ENCODE measurements around the gene HLA-DQA1.
"Not testable (repeated sequence)": the region's sequence is repeated elsewhere in the genome, so short reads cannot be mapped to it uniquely, and the experiment has no call there.

Gene HLA-DQA1

GRCh38 chr6:32637219-32637880 lies at the start of gene HLA-DQA1:
HLA-DQA1 (plus strand) TSS chr6:32637406; CDS start chr6:32637459, 53 bp downstream.
- Histone ChIP-seq H3K4me1 (peaks cover 0 to 9% (median 4%) of the 10 kb centered on the region in 10 experiments; a peak in 6 of 20 replicates), H3K9me3 (replicated peaks in 1 of 11) (0 out of 22 replicates have a peak, but pooled peaks cover 0 to 6% (median 0%) of the 10 kb centered on the region in 11 experiments), H3K36me3 (no peaks in the 10 kb centered on the region), H3K27ac (peak within 1 kb of the TSS in 7 of 11 experiments; percentile 27 to 57 (median 48); a peak in 7 of 22 replicates), H3K4me3 (peak within 1 kb of the TSS in 6 of 10 experiments; percentile 34 to 58 (median 44); a peak in 7 of 20 replicates), H3K27me3 (no peaks in the 10 kb centered on the region), H3K9ac (peak within 1 kb of the TSS in 7 of 11 experiments; percentile 15 to 64 (median 54); a peak in 6 of 22 replicates), H3K4me2 (peak within 1 kb of the TSS in 9 of 11 experiments; percentile 38 to 57 (median 46); a peak in 11 of 22 replicates), H4K20me1 (no peaks in the 10 kb centered on the region)
- TF ChIP-seq Cebpa-rat (IDR thresholded peaks at IDR 0.05), result no peak

GRCh38 chr6:32588156-32588555 lies 49.0 kb upstream of the HLA-DQA1 start:
- H3K4me1 ChIP-seq, result no peaks in the 10 kb centered on the region
- no peaks in the 10 kb centered on the region for H3K36me3 ChIP-seq
- no peaks in the 10 kb centered on the region for H4K20me1 ChIP-seq
- no peaks in the 10 kb centered on the region for H3K27me3 ChIP-seq
- H3K9ac ChIP-seq, result no peak overlapping the region
- TF ChIP-seq Cebpa-rat (IDR thresholded peaks at IDR 0.05), result no peak
- no peaks in the 10 kb centered on the region for H3K9me3 ChIP-seq (replicated peaks in 1 of 11)
- no peak overlapping the region for H3K27ac ChIP-seq
- H3K4me2 ChIP-seq, result no peak overlapping the region
- H3K4me3 ChIP-seq, result no peak overlapping the region

- Histone ChIP-seq H3K9ac (peak within 1 kb of the TSS in 2 of 11 experiments; percentile 23 to 26; a peak in 2 of 22 replicates), H3K27me3 (no peaks in the 10 kb centered on the region), H3K4me2 (no peak within 1 kb of the TSS), H3K9me3 (replicated peaks in 1 of 11) (no peaks in the 10 kb centered on the region), H3K4me3 (peak within 1 kb of the TSS; percentile 9 to 55 (median 40); a peak in 8 of 20 replicates), H3K36me3 (no peaks in the 10 kb centered on the region), H4K20me1 (no peaks in the 10 kb centered on the region), H3K4me1 (no peaks in the 10 kb centered on the region), H3K27ac (no peak within 1 kb of the TSS)
- TF ChIP-seq Cebpa-rat (IDR thresholded peaks at IDR 0.05), result no peak
Measured at GRCh38 chr6:32589596-32590449, 47.4 kb upstream of the HLA-DQA1 start, which contains the start of gene HLA-DRB1. HLA-DRB1 (minus strand) TSS chr6:32589848; CDS start chr6:32589742, 106 bp downstream.

- H3K4me3 ChIP-seq; H3K4me2 ChIP-seq; H3K9ac ChIP-seq; H3K36me3 ChIP-seq; H3K9me3 ChIP-seq (replicated peaks in 1 of 11); H3K27me3 ChIP-seq; H4K20me1 ChIP-seq; H3K4me1 ChIP-seq; H3K27ac ChIP-seq: not testable (repeated sequence)
Measured at GRCh38 chr6:32590713-32591112, 46.5 kb upstream of the HLA-DQA1 start.

GRCh38 chr6:32597024-32597423 lies 40.2 kb upstream of the HLA-DQA1 start:
- H3K36me3 ChIP-seq, result no peaks in the 10 kb centered on the region
- no peaks in the 10 kb centered on the region for H4K20me1 ChIP-seq
- no peak overlapping the region for H3K4me3 ChIP-seq
- H3K27me3 ChIP-seq, result no peaks in the 10 kb centered on the region
- no peak overlapping the region for H3K4me2 ChIP-seq
- H3K27ac ChIP-seq, result no peak overlapping the region
- no peak for TF ChIP-seq Cebpa-rat (IDR thresholded peaks at IDR 0.05)
- H3K9ac ChIP-seq, result no peak overlapping the region
- H3K9me3 ChIP-seq (replicated peaks in 1 of 11), result peaks cover 0 to 7% (median 0%) of the 10 kb centered on the region in 11 experiments; a peak in 3 of 22 replicates
- no peaks in the 10 kb centered on the region for H3K4me1 ChIP-seq

GRCh38 chr6:32602383-32602782 lies 34.8 kb upstream of the HLA-DQA1 start:
- Histone ChIP-seq H3K4me1 (peaks cover 0 to 13% (median 6%) of the 10 kb centered on the region in 10 experiments; a peak in 13 of 20 replicates), H3K27ac (peak overlapping the region in 5 of 11 experiments; percentile 36 to 72 (median 65); a peak in 5 of 22 replicates), H3K36me3 (no peaks in the 10 kb centered on the region), H3K27me3 (no peaks in the 10 kb centered on the region), H3K9ac (no peak overlapping the region), H4K20me1 (no peaks in the 10 kb centered on the region), H3K4me3 (no peak overlapping the region), H3K9me3 (replicated peaks in 1 of 11) (peaks cover 0 to 7% (median 0%) of the 10 kb centered on the region in 11 experiments; a peak in 4 of 22 replicates), H3K4me2 (no peak overlapping the region)
- no peak for TF ChIP-seq Cebpa-rat (IDR thresholded peaks at IDR 0.05)

- Histone ChIP-seq H3K4me1 (peaks cover 0 to 18% (median 6%) of the 10 kb centered on the region in 10 experiments; a peak in 13 of 20 replicates), H4K20me1 (no peaks in the 10 kb centered on the region), H3K4me2 (peak overlapping the region in 8 of 11 experiments; percentile 23 to 60 (median 40); a peak in 8 of 22 replicates), H3K4me3 (no peak overlapping the region), H3K9me3 (replicated peaks in 1 of 11) (peaks cover 0 to 7% (median 0%) of the 10 kb centered on the region in 11 experiments; a peak in 4 of 22 replicates), H3K36me3 (no peaks in the 10 kb centered on the region), H3K27me3 (no peaks in the 10 kb centered on the region), H3K27ac (peak overlapping the region; percentile 26 to 77 (median 65); a peak in 19 of 22 replicates), H3K9ac (peak overlapping the region in 1 of 11 experiments; percentile 34; a peak in 1 of 22 replicates)
- TF ChIP-seq Cebpa-rat (IDR thresholded peaks at IDR 0.05), result no peak
Measured at GRCh38 chr6:32603222-32603621, 34.0 kb upstream of the HLA-DQA1 start.

- no peak overlapping the region for H3K4me3 ChIP-seq
- no peak overlapping the region for H3K9ac ChIP-seq
- H3K27ac ChIP-seq, result peak overlapping the region in 10 of 11 experiments; percentile 40 to 72 (median 68); a peak in 15 of 22 replicates
- peaks cover 0 to 6% (median 0%) of the 10 kb centered on the region in 11 experiments; a peak in 4 of 22 replicates for H3K9me3 ChIP-seq (replicated peaks in 1 of 11)
- H4K20me1 ChIP-seq, result no peaks in the 10 kb centered on the region
- H3K27me3 ChIP-seq, result no peaks in the 10 kb centered on the region
- H3K4me1 ChIP-seq, result peaks cover 0 to 18% (median 6%) of the 10 kb centered on the region in 10 experiments; a peak in 13 of 20 replicates
- no peaks in the 10 kb centered on the region for H3K36me3 ChIP-seq
- no peak for TF ChIP-seq Cebpa-rat (IDR thresholded peaks at IDR 0.05)
- no peak overlapping the region for H3K4me2 ChIP-seq
Measured at GRCh38 chr6:32603888-32604287, 33.3 kb upstream of the HLA-DQA1 start.

Measured in BLaER1 treated with 17β-estradiol and CSF1 and Interleukin-3, amounts not matched to agents 10 nM and 100 nM (cell line).